GM23338 (cell line): Measurements from ENCODE around the gene LRMDA.

ENCODE experiments used
- CTCF ChIP-seq, 2 experiments: fragments of 200-600 bp in 1 of 2; sonication (generic) in 1 of 2; conservative IDR thresholded peaks; 2 replicates each; pipeline versions ENCODE4 v1.5.1 to v1.6.1; 2016 to 2017; ENCODE audit warnings: antibody characterized with exemption in 2 of 2, low read depth in 2 of 2, mild to moderate bottlenecking in 2 of 2, moderate library complexity in 1 of 2
- ETS1 ChIP-seq: IDR thresholded peaks from 2 replicates; pipeline ENCODE4 v1.6.1; 2016; ENCODE audit warnings: antibody characterized with exemption
- EZH2 ChIP-seq: fragments of 200-600 bp; sonication (generic); IDR thresholded peaks from one replicate; pipeline ENCODE4 v1.8.0; 2017; ENCODE audit warnings: antibody characterized with exemption, mild to moderate bottlenecking, low read depth; ENCODE audit not compliant: unreplicated experiment
- POLR2AphosphoS5 ChIP-seq: IDR thresholded peaks from 2 replicates; pipeline ENCODE4 v1.6.1; 2016; ENCODE audit warnings: antibody characterized with exemption, low read depth
- REST ChIP-seq: IDR thresholded peaks from one replicate; pipeline ENCODE4 v1.6.1; 2018; ENCODE audit warnings: antibody characterized with exemption; ENCODE audit not compliant: unreplicated experiment

GRCh38 chr10:75404815-75405597 lies 26.4 kb upstream of the LRMDA start:
- TF ChIP-seq CTCF (conservative IDR thresholded peaks at IDR 0.05; ENCODE audit: low read depth in 2 of 2) (no peak; a peak in 1 of 4 replicates), EZH2 (peak; percentile 64), REST (no peak), POLR2AphosphoS5 (no peak), ETS1 (no peak)
